GM23338 (cell line): ENCODE data around the gene SIK2. TPM values are rescaled to one million over a fixed set of nuclear protein-coding genes. Genes with fewer than 3 reads are reported as not detected.
"Not testable (repeated sequence)": the region's sequence is repeated elsewhere in the genome, so short reads cannot be mapped to it uniquely, and the experiment has no call there.

Experiments used
- ATAC-seq: fragments of 200-7000 bp; cut with Tn5 transposase; 3 replicates; pipeline ENCODE4 v1.9.1; 2020
- DNase-seq: peaks from one replicate; pipeline ENCODE4 v3.0.0-alpha.2; 2015; ENCODE audit warnings: low spot score
- H2AFZ ChIP-seq: fragments of 200-600 bp; sonication (generic); 2 replicates; pipeline ENCODE4 v1.8.0; 2016; ENCODE audit warnings: antibody characterized with exemption, mild to moderate bottlenecking, moderate library complexity
- H3F3A ChIP-seq: fragments of 200-600 bp; sonication (generic); replicated peaks from 2 replicates; pipeline ENCODE4 v1.8.0; 2017; ENCODE audit warnings: antibody characterized with exemption, mixed run types, low read depth
- H3K27ac ChIP-seq: fragments of 200-600 bp; sonication (generic); 2 replicates; pipeline ENCODE4 v1.6.1; 2016; ENCODE audit warnings: low read depth
- H3K27me3 ChIP-seq: fragments of 200-600 bp; sonication (generic); 2 replicates; pipeline ENCODE4 v1.8.0; 2016; ENCODE audit warnings: mild to moderate bottlenecking, mixed run types, moderate library complexity; ENCODE audit not compliant: insufficient read depth
- H3K36me3 ChIP-seq: fragments of 200-600 bp; sonication (generic); 2 replicates; pipeline ENCODE4 v1.8.0; 2016; ENCODE audit warnings: mild to moderate bottlenecking; ENCODE audit not compliant: insufficient read depth
- H3K4me1 ChIP-seq: fragments of 200-600 bp; sonication (generic); 2 replicates; pipeline ENCODE4 v1.8.0; 2016; ENCODE audit warnings: mild to moderate bottlenecking, moderate library complexity; ENCODE audit not compliant: insufficient read depth
- H3K4me2 ChIP-seq: fragments of 200-600 bp; sonication (generic); 2 replicates; pipeline ENCODE4 v1.7.1; 2017; ENCODE audit warnings: mixed run types
- H3K4me3 ChIP-seq: fragments of 200-600 bp; sonication (generic); 2 replicates; pipeline ENCODE4 v1.6.1; 2016; ENCODE audit warnings: mixed run types
- H3K79me2 ChIP-seq: fragments of 200-600 bp; sonication (generic); replicated peaks from 2 replicates; pipeline ENCODE4 v1.8.0; 2017; ENCODE audit warnings: mild to moderate bottlenecking; ENCODE audit not compliant: insufficient read depth
- H3K9me2 ChIP-seq: fragments of 200-600 bp; sonication (generic); 2 replicates; pipeline ENCODE4 v1.8.0; 2017; ENCODE audit not compliant: insufficient read depth
- H4K20me1 ChIP-seq: fragments of 200-600 bp; sonication (generic); replicated peaks from 2 replicates; pipeline ENCODE4 v1.8.0; 2017; ENCODE audit warnings: mild to moderate bottlenecking; ENCODE audit not compliant: insufficient read depth
- H3K27ac Mint-ChIP-seq: 2 replicates; pipeline ENCODE4 v1.8.0; 2020; ENCODE audit warnings: inconsistent platforms, mild to moderate bottlenecking, moderate library complexity, mixed read lengths
- H3K27me3 Mint-ChIP-seq: 3 replicates; pipeline ENCODE4 v1.8.0; 2022; ENCODE audit warnings: low read depth, mild to moderate bottlenecking, moderate library complexity, mixed read lengths, inconsistent platforms; ENCODE audit not compliant: insufficient read depth, poor library complexity
- H3K36me3 Mint-ChIP-seq: 3 replicates; pipeline ENCODE4 v1.8.0; 2021; ENCODE audit warnings: low read depth, mild to moderate bottlenecking, inconsistent platforms, moderate library complexity, mixed read lengths
- H3K4me1 Mint-ChIP-seq: 3 replicates; pipeline ENCODE4 v1.8.0; 2020; ENCODE audit warnings: mild to moderate bottlenecking, inconsistent platforms, mixed read lengths
- H3K4me3 Mint-ChIP-seq: 3 replicates; pipeline ENCODE4 v1.8.0; 2021; ENCODE audit warnings: moderate library complexity, mild to moderate bottlenecking, inconsistent platforms, mixed read lengths
- H3K9me3 Mint-ChIP-seq: 3 replicates; pipeline ENCODE4 v1.8.0; 2020; ENCODE audit warnings: moderate library complexity, mild to moderate bottlenecking, inconsistent platforms, mixed read lengths
- CREB1 ChIP-seq: fragments of 250-450 bp; sonication (Bioruptor Pico); IDR thresholded peaks from 2 replicates; pipeline ENCODE4 v1.5.0; 2020; ENCODE audit warnings: low read depth, mild to moderate bottlenecking, moderate library complexity
- polyA plus RNA-seq: library from polyadenylated mRNA; unstranded; fragments of >200 nt; fragmentation: Nextera tagmentation; extraction: Ambion mirVana; gene quantifications from 2 replicates; pipeline ENCODE4 v1.2.1, GENCODE V29; 2016
- total RNA-seq: library from RNA; depleted of rRNA; stranded (reverse); fragments of >200 nt; shearing (Covaris generic); gene quantifications from 2 replicates; pipeline ENCODE4 v1.2.3, GENCODE V29; 2014
- TF ChIP-seq, protein P1 (sequence below): fragments of 250-450 bp; sonication (Bioruptor Pico); IDR thresholded peaks from 2 replicates; pipeline ENCODE4 v1.5.0; 2020; ENCODE audit warnings: mild to moderate bottlenecking, moderate library complexity
- TF ChIP-seq, protein P2 (sequence below): IDR thresholded peaks from one replicate; pipeline ENCODE4 v1.6.1; 2018; ENCODE audit warnings: antibody characterized with exemption; ENCODE audit not compliant: unreplicated experiment

The SIK2 gene
- total and polyA plus RNA-seq, 2 experiments from 2014 or later = 2.3 to 6.7 TPM

- TF ChIP-seq, protein P1, sequence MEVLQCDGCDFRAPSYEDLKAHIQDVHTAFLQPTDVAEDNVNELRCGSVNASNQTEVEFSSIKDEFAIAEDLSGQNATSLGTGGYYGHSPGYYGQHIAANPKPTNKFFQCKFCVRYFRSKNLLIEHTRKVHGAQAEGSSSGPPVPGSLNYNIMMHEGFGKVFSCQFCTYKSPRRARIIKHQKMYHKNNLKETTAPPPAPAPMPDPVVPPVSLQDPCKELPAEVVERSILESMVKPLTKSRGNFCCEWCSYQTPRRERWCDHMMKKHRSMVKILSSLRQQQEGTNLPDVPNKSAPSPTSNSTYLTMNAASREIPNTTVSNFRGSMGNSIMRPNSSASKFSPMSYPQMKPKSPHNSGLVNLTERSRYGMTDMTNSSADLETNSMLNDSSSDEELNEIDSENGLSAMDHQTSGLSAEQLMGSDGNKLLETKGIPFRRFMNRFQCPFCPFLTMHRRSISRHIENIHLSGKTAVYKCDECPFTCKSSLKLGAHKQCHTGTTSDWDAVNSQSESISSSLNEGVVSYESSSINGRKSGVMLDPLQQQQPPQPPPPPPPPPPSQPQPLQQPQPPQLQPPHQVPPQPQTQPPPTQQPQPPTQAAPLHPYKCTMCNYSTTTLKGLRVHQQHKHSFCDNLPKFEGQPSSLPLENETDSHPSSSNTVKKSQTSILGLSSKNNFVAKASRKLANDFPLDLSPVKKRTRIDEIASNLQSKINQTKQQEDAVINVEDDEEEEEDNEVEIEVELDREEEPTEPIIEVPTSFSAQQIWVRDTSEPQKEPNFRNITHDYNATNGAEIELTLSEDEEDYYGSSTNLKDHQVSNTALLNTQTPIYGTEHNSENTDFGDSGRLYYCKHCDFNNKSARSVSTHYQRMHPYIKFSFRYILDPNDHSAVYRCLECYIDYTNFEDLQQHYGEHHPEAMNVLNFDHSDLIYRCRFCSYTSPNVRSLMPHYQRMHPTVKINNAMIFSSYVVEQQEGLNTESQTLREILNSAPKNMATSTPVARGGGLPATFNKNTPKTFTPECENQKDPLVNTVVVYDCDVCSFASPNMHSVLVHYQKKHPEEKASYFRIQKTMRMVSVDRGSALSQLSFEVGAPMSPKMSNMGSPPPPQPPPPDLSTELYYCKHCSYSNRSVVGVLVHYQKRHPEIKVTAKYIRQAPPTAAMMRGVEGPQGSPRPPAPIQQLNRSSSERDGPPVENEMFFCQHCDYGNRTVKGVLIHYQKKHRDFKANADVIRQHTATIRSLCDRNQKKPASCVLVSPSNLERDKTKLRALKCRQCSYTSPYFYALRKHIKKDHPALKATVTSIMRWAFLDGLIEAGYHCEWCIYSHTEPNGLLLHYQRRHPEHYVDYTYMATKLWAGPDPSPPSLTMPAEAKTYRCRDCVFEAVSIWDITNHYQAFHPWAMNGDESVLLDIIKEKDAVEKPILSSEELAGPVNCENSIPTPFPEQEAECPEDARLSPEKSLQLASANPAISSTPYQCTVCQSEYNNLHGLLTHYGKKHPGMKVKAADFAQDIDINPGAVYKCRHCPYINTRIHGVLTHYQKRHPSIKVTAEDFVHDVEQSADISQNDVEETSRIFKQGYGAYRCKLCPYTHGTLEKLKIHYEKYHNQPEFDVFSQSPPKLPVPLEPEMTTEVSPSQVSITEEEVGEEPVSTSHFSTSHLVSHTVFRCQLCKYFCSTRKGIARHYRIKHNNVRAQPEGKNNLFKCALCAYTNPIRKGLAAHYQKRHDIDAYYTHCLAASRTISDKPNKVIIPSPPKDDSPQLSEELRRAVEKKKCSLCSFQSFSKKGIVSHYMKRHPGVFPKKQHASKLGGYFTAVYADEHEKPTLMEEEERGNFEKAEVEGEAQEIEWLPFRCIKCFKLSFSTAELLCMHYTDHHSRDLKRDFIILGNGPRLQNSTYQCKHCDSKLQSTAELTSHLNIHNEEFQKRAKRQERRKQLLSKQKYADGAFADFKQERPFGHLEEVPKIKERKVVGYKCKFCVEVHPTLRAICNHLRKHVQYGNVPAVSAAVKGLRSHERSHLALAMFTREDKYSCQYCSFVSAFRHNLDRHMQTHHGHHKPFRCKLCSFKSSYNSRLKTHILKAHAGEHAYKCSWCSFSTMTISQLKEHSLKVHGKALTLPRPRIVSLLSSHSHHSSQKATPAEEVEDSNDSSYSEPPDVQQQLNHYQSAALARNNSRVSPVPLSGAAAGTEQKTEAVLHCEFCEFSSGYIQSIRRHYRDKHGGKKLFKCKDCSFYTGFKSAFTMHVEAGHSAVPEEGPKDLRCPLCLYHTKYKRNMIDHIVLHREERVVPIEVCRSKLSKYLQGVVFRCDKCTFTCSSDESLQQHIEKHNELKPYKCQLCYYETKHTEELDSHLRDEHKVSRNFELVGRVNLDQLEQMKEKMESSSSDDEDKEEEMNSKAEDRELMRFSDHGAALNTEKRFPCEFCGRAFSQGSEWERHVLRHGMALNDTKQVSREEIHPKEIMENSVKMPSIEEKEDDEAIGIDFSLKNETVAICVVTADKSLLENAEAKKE (CRISPR knock-in tag) = no peak
- TF ChIP-seq, protein P2, sequence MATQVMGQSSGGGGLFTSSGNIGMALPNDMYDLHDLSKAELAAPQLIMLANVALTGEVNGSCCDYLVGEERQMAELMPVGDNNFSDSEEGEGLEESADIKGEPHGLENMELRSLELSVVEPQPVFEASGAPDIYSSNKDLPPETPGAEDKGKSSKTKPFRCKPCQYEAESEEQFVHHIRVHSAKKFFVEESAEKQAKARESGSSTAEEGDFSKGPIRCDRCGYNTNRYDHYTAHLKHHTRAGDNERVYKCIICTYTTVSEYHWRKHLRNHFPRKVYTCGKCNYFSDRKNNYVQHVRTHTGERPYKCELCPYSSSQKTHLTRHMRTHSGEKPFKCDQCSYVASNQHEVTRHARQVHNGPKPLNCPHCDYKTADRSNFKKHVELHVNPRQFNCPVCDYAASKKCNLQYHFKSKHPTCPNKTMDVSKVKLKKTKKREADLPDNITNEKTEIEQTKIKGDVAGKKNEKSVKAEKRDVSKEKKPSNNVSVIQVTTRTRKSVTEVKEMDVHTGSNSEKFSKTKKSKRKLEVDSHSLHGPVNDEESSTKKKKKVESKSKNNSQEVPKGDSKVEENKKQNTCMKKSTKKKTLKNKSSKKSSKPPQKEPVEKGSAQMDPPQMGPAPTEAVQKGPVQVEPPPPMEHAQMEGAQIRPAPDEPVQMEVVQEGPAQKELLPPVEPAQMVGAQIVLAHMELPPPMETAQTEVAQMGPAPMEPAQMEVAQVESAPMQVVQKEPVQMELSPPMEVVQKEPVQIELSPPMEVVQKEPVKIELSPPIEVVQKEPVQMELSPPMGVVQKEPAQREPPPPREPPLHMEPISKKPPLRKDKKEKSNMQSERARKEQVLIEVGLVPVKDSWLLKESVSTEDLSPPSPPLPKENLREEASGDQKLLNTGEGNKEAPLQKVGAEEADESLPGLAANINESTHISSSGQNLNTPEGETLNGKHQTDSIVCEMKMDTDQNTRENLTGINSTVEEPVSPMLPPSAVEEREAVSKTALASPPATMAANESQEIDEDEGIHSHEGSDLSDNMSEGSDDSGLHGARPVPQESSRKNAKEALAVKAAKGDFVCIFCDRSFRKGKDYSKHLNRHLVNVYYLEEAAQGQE = no peak
- TF ChIP-seq CREB1 = no peak
Observed at GRCh38 chr11:111770581-111771134, 168.4 kb downstream of the SIK2 start (continued).

GRCh38 chr11:111771205-111771604 lies 169.0 kb downstream of the SIK2 start:
- H2AFZ ChIP-seq, H3K27me3 ChIP-seq, H3K4me3 Mint-ChIP-seq, H3K27me3 Mint-ChIP-seq, H3K27ac ChIP-seq, H3K79me2 ChIP-seq, H3K36me3 ChIP-seq, H4K20me1 ChIP-seq, H3K9me3 Mint-ChIP-seq, H3K27ac Mint-ChIP-seq, H3K9me2 ChIP-seq, H3K36me3 Mint-ChIP-seq: not testable (repeated sequence)
- Histone ChIP-seq H3K4me1 (peaks cover 33% of the 10 kb centered on the region), H3K4me2 (peak overlapping the region; percentile 44), H3K4me3 (peak overlapping the region; percentile 23; the same call in 1 of the 2 replicates), H3F3A (peaks cover 12% of the 10 kb centered on the region; the same call in 1 of the 2 replicates)
- TF ChIP-seq CREB1 = peak; percentile 22; the same call in 1 of the 2 replicates
- peak; percentile 60 for DNase-seq
- ATAC-seq = peak; percentile 40
- peaks cover 32% of the 10 kb centered on the region for H3K4me1 Mint-ChIP-seq
